SU-DHL-6 (cell line): Measurements from ENCODE around the gene FHAD1.

Experiments used
- H2AFZ ChIP-seq: fragments of 200-600 bp; sonication (generic); 2 replicates; pipeline ENCODE4 v1.6.1; 2014; ENCODE audit warnings: low read depth, mild to moderate bottlenecking, moderate library complexity, mixed read lengths, antibody characterized with exemption, low read length; ENCODE audit not compliant: severe bottlenecking
- H3F3A ChIP-seq: fragments of 200-600 bp; shearing (Covaris generic); 2 replicates; pipeline ENCODE4 v1.6.0; 2016; ENCODE audit warnings: antibody characterized with exemption, mild to moderate bottlenecking; ENCODE audit not compliant: insufficient read depth
- H3K27ac ChIP-seq: fragments of 200-600 bp; sonication (generic); 2 replicates; pipeline ENCODE4 v1.5.1; 2016; ENCODE audit warnings: low read depth, mild to moderate bottlenecking, low read length, moderate library complexity, mixed read lengths
- H3K27me3 ChIP-seq: fragments of 200-600 bp; sonication (generic), shearing (Covaris generic); 2 replicates; pipeline ENCODE4 v1.6.0; 2014; ENCODE audit warnings: mild to moderate bottlenecking, low read length
- H3K36me3 ChIP-seq: fragments of 200-600 bp; sonication (generic); 2 replicates; pipeline ENCODE4 v1.6.1; 2014; ENCODE audit warnings: mild to moderate bottlenecking, low read length, mixed read lengths
- H3K4me2 ChIP-seq: fragments of 300-600, 200-600 bp; shearing (Covaris generic), sonication (generic); 2 replicates; pipeline ENCODE4 v1.6.0; 2014; ENCODE audit warnings: low read length, low read depth, mild to moderate bottlenecking; ENCODE audit not compliant: poor library complexity, severe bottlenecking
- H3K4me3 ChIP-seq: fragments of 200-600 bp; sonication (generic); 2 replicates; pipeline ENCODE4 v1.5.1; 2014; ENCODE audit warnings: antibody characterized with exemption, low read length, mild to moderate bottlenecking, mixed read lengths; ENCODE audit not compliant: insufficient read depth, poor library complexity, severe bottlenecking
- H3K79me2 ChIP-seq: fragments of 200-600 bp; sonication (generic); 2 replicates; pipeline ENCODE4 v1.6.1; 2014; ENCODE audit warnings: mild to moderate bottlenecking, low read length, moderate library complexity; ENCODE audit not compliant: insufficient read depth
- H3K9ac ChIP-seq: fragments of 200-600 bp; sonication (generic); 2 replicates; pipeline ENCODE4 v1.7.0; 2014; ENCODE audit warnings: mild to moderate bottlenecking, low read length
- H3K9me2 ChIP-seq: fragments of 200-600 bp; sonication (generic); replicated peaks from 2 replicates; pipeline ENCODE4 v1.6.1; 2014; ENCODE audit warnings: low read length; ENCODE audit not compliant: insufficient read depth
- H3K9me3 ChIP-seq: fragments of 200-600 bp; sonication (generic); 2 replicates; pipeline ENCODE4 v1.6.1; 2014; ENCODE audit warnings: low read length, mixed read lengths; ENCODE audit not compliant: insufficient read depth
- H4K20me1 ChIP-seq: fragments of 200-600 bp; sonication (generic); 2 replicates; pipeline ENCODE4 v1.6.1; 2014; ENCODE audit warnings: low read depth, mild to moderate bottlenecking, antibody characterized with exemption, low read length, moderate library complexity, mixed read lengths
- CTCF ChIP-seq: fragments of 200-600 bp; sonication (generic); IDR thresholded peaks from one replicate; pipeline ENCODE4 v1.5.1; 2017; ENCODE audit warnings: antibody characterized with exemption, mild to moderate bottlenecking, low read length, moderate library complexity; ENCODE audit not compliant: insufficient read depth, poor library complexity, severe bottlenecking
- EZH2phosphoT487 ChIP-seq: fragments of 200-600 bp; sonication (generic), shearing (Covaris generic); conservative IDR thresholded peaks from 2 replicates; pipeline ENCODE4 v1.6.1; 2018; ENCODE audit warnings: mild to moderate bottlenecking, antibody characterized with exemption, low read length, moderate library complexity, mixed read lengths

FHAD1 gene

GRCh38 chr1:15264769-15265168 is 17.7 kb downstream of the FHAD1 start:
- no peaks in the 10 kb centered on the region for H3K79me2 ChIP-seq
- H3K9me3 ChIP-seq: no peaks in the 10 kb centered on the region
- H4K20me1 ChIP-seq: no peaks in the 10 kb centered on the region
- H3K27me3 ChIP-seq: no peaks in the 10 kb centered on the region
- no peaks in the 10 kb centered on the region; the same call in 1 of the 2 replicates for H3K9me2 ChIP-seq
- no peak overlapping the region for H3K4me3 ChIP-seq
- no peak overlapping the region for H2AFZ ChIP-seq
- no peaks in the 10 kb centered on the region for H3K36me3 ChIP-seq
- TF ChIP-seq EZH2phosphoT487: no peak
- no peak for TF ChIP-seq CTCF
- H3F3A ChIP-seq: no peaks in the 10 kb centered on the region
- H3K4me2 ChIP-seq: no peak overlapping the region
- H3K27ac ChIP-seq: no peak overlapping the region
- H3K9ac ChIP-seq: no peak overlapping the region

GRCh38 chr1:15271196-15271595 is 24.2 kb downstream of the FHAD1 start:
- Histone ChIP-seq H3K9me3 (no peaks in the 10 kb centered on the region), H3K27me3 (no peaks in the 10 kb centered on the region), H4K20me1 (no peaks in the 10 kb centered on the region), H3K4me3 (no peak overlapping the region), H3K36me3 (no peaks in the 10 kb centered on the region), H3K4me2 (no peak overlapping the region), H3K79me2 (no peaks in the 10 kb centered on the region), H3F3A (no peaks in the 10 kb centered on the region), H3K9ac (no peak overlapping the region), H2AFZ (no peak overlapping the region), H3K9me2 (no peaks in the 10 kb centered on the region; the same call in 1 of the 2 replicates), H3K27ac (no peak overlapping the region)
- TF ChIP-seq CTCF (no peak), EZH2phosphoT487 (no peak)

- Histone ChIP-seq H3K9me2 (no peaks in the 10 kb centered on the region; the same call in 1 of the 2 replicates), H3K4me2 (no peak overlapping the region), H3K27me3 (no peaks in the 10 kb centered on the region), H3K9ac (no peak overlapping the region), H3F3A (no peaks in the 10 kb centered on the region), H3K79me2 (no peaks in the 10 kb centered on the region), H3K36me3 (no peaks in the 10 kb centered on the region), H3K4me3 (no peak overlapping the region), H3K27ac (no peak overlapping the region), H2AFZ (no peak overlapping the region), H4K20me1 (no peaks in the 10 kb centered on the region), H3K9me3 (no peaks in the 10 kb centered on the region)
- TF ChIP-seq CTCF: peak; percentile 37
- no peak for TF ChIP-seq EZH2phosphoT487
Observed at GRCh38 chr1:15272009-15272781, 25.2 kb downstream of the FHAD1 start.
